H9 (cell line): ENCODE results near the gene WDFY3. TPM values are rescaled to one million over a fixed set of nuclear protein-coding genes. Genes with fewer than 3 reads are reported as not detected.

Experiments used
- DNase-seq: peaks from one replicate; pipeline ENCODE4 v3.0.0-alpha.2; 2017
- H2AFZ ChIP-seq: one replicate; pipeline ENCODE4 v1.6.1; 2013; ENCODE audit warnings: mild to moderate bottlenecking, low read length, control low read depth, moderate library complexity
- H2AK5ac ChIP-seq: 2 replicates; pipeline ENCODE4 v1.6.1; 2013; ENCODE audit warnings: low read length, control low read depth, mixed read lengths; ENCODE audit not compliant: insufficient read length
- H2BK120ac ChIP-seq: one replicate; pipeline ENCODE4 v1.6.1; 2013; ENCODE audit warnings: low read depth, mild to moderate bottlenecking, low read length, control low read depth, inconsistent platforms; ENCODE audit not compliant: poor library complexity, severe bottlenecking
- H2BK12ac ChIP-seq: 2 replicates; pipeline ENCODE4 v1.6.1; 2013; ENCODE audit warnings: low read length, control low read depth, mixed read lengths, low read depth; ENCODE audit not compliant: insufficient read length
- H2BK15ac ChIP-seq: 2 replicates; pipeline ENCODE4 v1.6.1; 2013; ENCODE audit warnings: low read depth, low read length, control low read depth
- H2BK20ac ChIP-seq: one replicate; pipeline ENCODE4 v1.6.1; 2013; ENCODE audit warnings: low read depth, mild to moderate bottlenecking, low read length, control low read depth, inconsistent platforms; ENCODE audit not compliant: poor library complexity, severe bottlenecking
- H2BK5ac ChIP-seq: 2 replicates; pipeline ENCODE4 v1.6.1; 2013; ENCODE audit warnings: low read length, control low read depth, mixed read lengths; ENCODE audit not compliant: insufficient read length
- H3K14ac ChIP-seq: 2 replicates; pipeline ENCODE4 v1.6.1; 2013; ENCODE audit warnings: low read length, control low read depth; ENCODE audit not compliant: insufficient read depth
- H3K18ac ChIP-seq: 2 replicates; pipeline ENCODE4 v1.6.1; 2013; ENCODE audit warnings: low read depth, mild to moderate bottlenecking, mixed read lengths, low read length, control low read depth; ENCODE audit not compliant: insufficient read length
- H3K23ac ChIP-seq: 2 replicates; pipeline ENCODE4 v1.6.1; 2013; ENCODE audit warnings: low read length, control low read depth, mixed read lengths, low read depth; ENCODE audit not compliant: insufficient read length
- H3K23me2 ChIP-seq: 2 replicates; pipeline ENCODE4 v1.6.1; 2013; ENCODE audit warnings: low read depth, mild to moderate bottlenecking, mixed read lengths, low read length, control low read depth; ENCODE audit not compliant: insufficient read length, poor library complexity, severe bottlenecking
- H3K27ac ChIP-seq: 2 replicates; pipeline ENCODE4 v1.5.1; 2013; ENCODE audit warnings: low read length, control low read depth, mixed read lengths, low read depth; ENCODE audit not compliant: insufficient read length
- H3K27me3 ChIP-seq: 2 replicates; pipeline ENCODE4 v1.6.1; 2013; ENCODE audit warnings: low read length, control low read depth, inconsistent platforms; ENCODE audit not compliant: insufficient read depth
- H3K4ac ChIP-seq: 2 replicates; pipeline ENCODE4 v1.6.1; 2013; ENCODE audit warnings: low read depth, mild to moderate bottlenecking, control low read depth, inconsistent platforms, low read length, moderate library complexity
- H3K4me1 ChIP-seq: 2 replicates; pipeline ENCODE4 v1.6.1; 2013; ENCODE audit warnings: low read length, control low read depth, inconsistent platforms; ENCODE audit not compliant: insufficient read depth
- H3K4me2 ChIP-seq: 2 replicates; pipeline ENCODE4 v1.6.1; 2013; ENCODE audit warnings: low read length, control low read depth, mixed read lengths; ENCODE audit not compliant: insufficient read length, insufficient read depth
- H3K56ac ChIP-seq: 2 replicates; pipeline ENCODE4 v1.6.1; 2013; ENCODE audit warnings: low read depth, mild to moderate bottlenecking, mixed read lengths, low read length, control low read depth; ENCODE audit not compliant: insufficient read length
- H3K79me1 ChIP-seq: 2 replicates; pipeline ENCODE4 v1.6.1; 2013; ENCODE audit warnings: low read depth, mild to moderate bottlenecking, moderate library complexity, low read length, control low read depth, inconsistent platforms; ENCODE audit not compliant: insufficient read depth, poor library complexity, severe bottlenecking
- H3K79me2 ChIP-seq: 2 replicates; pipeline ENCODE4 v1.6.1; 2013; ENCODE audit warnings: low read length, control low read depth, inconsistent platforms; ENCODE audit not compliant: insufficient read depth
- H3K9ac ChIP-seq: 2 replicates; pipeline ENCODE4 v1.6.1; 2013; ENCODE audit warnings: low read length, control low read depth, mixed read lengths; ENCODE audit not compliant: insufficient read length; ENCODE audit errors: extremely low read depth
- H3K9me3 ChIP-seq: one replicate; pipeline ENCODE4 v1.6.1; 2013; ENCODE audit warnings: low read depth, low read length, inconsistent platforms; ENCODE audit not compliant: control insufficient read depth
- H3T11ph ChIP-seq: one replicate; pipeline ENCODE4 v1.6.1; 2013; ENCODE audit warnings: mild to moderate bottlenecking, low read length, control low read depth, inconsistent platforms
- H4K20me1 ChIP-seq: one replicate; pipeline ENCODE4 v1.6.1; 2013; ENCODE audit not compliant: control insufficient read depth, insufficient read length, insufficient read depth
- H4K5ac ChIP-seq: 2 replicates; pipeline ENCODE4 v1.6.1; 2013; ENCODE audit warnings: low read depth, mild to moderate bottlenecking, mixed read lengths, low read length, control low read depth; ENCODE audit not compliant: insufficient read length
- H4K8ac ChIP-seq: replicated peaks from 2 replicates; pipeline ENCODE4 v1.6.1; 2013; ENCODE audit warnings: low read length, control low read depth, mixed read lengths, low read depth; ENCODE audit not compliant: insufficient read length
- H4K91ac ChIP-seq: 2 replicates; pipeline ENCODE4 v1.6.1; 2013; ENCODE audit warnings: low read depth, mild to moderate bottlenecking, moderate library complexity, mixed read lengths, low read length, control low read depth; ENCODE audit not compliant: insufficient read length
- H3K27ac Mint-ChIP-seq, 3 experiments: 2 replicates in 2 of 3; 3 replicates in 1 of 3; pipeline ENCODE4 v1.8.0; 2020 to 2021; ENCODE audit warnings: mixed read lengths in 3 of 3, mild to moderate bottlenecking in 1 of 3, moderate library complexity in 1 of 3
- H3K27me3 Mint-ChIP-seq: 2 replicates; pipeline ENCODE4 v1.8.0; 2021; ENCODE audit warnings: low read depth, mild to moderate bottlenecking, moderate library complexity, mixed read lengths
- H3K36me3 Mint-ChIP-seq, 3 experiments: 2 replicates in 2 of 3; 3 replicates in 1 of 3; pipeline ENCODE4 v1.8.0; 2020 to 2021; ENCODE audit warnings: low read depth in 3 of 3, mixed read lengths in 3 of 3; ENCODE audit not compliant: insufficient read depth in 1 of 3
- H3K4me1 Mint-ChIP-seq, 2 experiments: 2 replicates each; pipeline ENCODE4 v1.8.0; 2020; ENCODE audit warnings: mixed read lengths in 2 of 2
- H3K4me3 Mint-ChIP-seq, 2 experiments: 2 replicates in 1 of 2; 3 replicates in 1 of 2; pipeline ENCODE4 v1.8.0; 2020 to 2021; ENCODE audit warnings: mild to moderate bottlenecking in 2 of 2, mixed read lengths in 2 of 2, moderate library complexity in 1 of 2
- H3K9me3 Mint-ChIP-seq, 2 experiments: 2 replicates in 1 of 2; 3 replicates in 1 of 2; pipeline ENCODE4 v1.8.0; 2020; ENCODE audit warnings: mild to moderate bottlenecking in 2 of 2, mixed read lengths in 2 of 2, moderate library complexity in 1 of 2
- CTCF ChIP-seq: fragments of 200-600 bp; sonication (generic); conservative IDR thresholded peaks from 3 replicates; pipeline ENCODE4 v1.8.0; 2021; ENCODE audit warnings: antibody characterized with exemption, mild to moderate bottlenecking
- WGBS: extraction: QIAGEN DNeasy Blood & Tissue Kit; methylation state at CpG from one replicate; pipeline ENCODE4 v1.1.7; 2013; ENCODE audit warnings: missing lambda C conversion rate, low lambda C conversion rate, mixed read lengths; ENCODE audit not compliant: insufficient read length; ENCODE audit errors: extremely low coverage; 5-methylcytosine and 5-hydroxymethylcytosine counted together
- total RNA-seq: library from RNA; stranded (reverse); gene quantifications from 2 replicates; pipeline ENCODE4 v1.2.1, GENCODE V29; 2021

WDFY3 gene
- total RNA-seq, 1 experiment from 2014 or later, result 54.6 TPM

GRCh38 chr4:84697615-84698201 is 268.8 kb downstream of the WDFY3 start:
- no peaks in the 10 kb centered on the region for H3K9me3 Mint-ChIP-seq
- Histone ChIP-seq H3K79me2 (no peaks in the 10 kb centered on the region), H3K4me2 (no peak overlapping the region), H2AFZ (no peak overlapping the region), H2BK15ac (no peak overlapping the region), H3K27me3 (no peaks in the 10 kb centered on the region; the same call in 1 of the 2 replicates), H2BK20ac (no peak overlapping the region), H2BK120ac (no peak overlapping the region), H3T11ph (no peak overlapping the region), H3K4me1 (no peaks in the 10 kb centered on the region), H2AK5ac (no peak overlapping the region), H4K91ac (no peak overlapping the region), H3K79me1 (no peaks in the 10 kb centered on the region), H3K23me2 (no peaks in the 10 kb centered on the region), H2BK12ac (no peak overlapping the region), H3K23ac (no peak overlapping the region), H3K9me3 (no peaks in the 10 kb centered on the region), H4K20me1 (no peaks in the 10 kb centered on the region), H4K8ac (no peak overlapping the region), H3K18ac (no peak overlapping the region), H3K27ac (no peak overlapping the region), H3K4ac (no peak overlapping the region), H3K9ac (no peak overlapping the region), H2BK5ac (no peak overlapping the region), H3K56ac (no peak overlapping the region), H3K14ac (no peak overlapping the region), H4K5ac (no peak overlapping the region)
- no peak for DNase-seq
- no peak for TF ChIP-seq CTCF
- peak overlapping the region in 1 of 3 experiments; percentile 50; a peak in 2 of 7 replicates for H3K27ac Mint-ChIP-seq
- H3K4me3 Mint-ChIP-seq, result no peak overlapping the region
- no CpG with 5 or more reads among the region's 4 CpGs for WGBS
- no peaks in the 10 kb centered on the region for H3K4me1 Mint-ChIP-seq
- H3K27me3 Mint-ChIP-seq, result no peaks in the 10 kb centered on the region
- peaks cover 15 to 80% (median 55%) of the 10 kb centered on the region in 3 experiments; a peak in 6 of 7 replicates for H3K36me3 Mint-ChIP-seq
